Large intestine (tissue), 12 donors: ENCODE results near the gene PSG7. TPM values are rescaled to one million over a fixed set of nuclear protein-coding genes. Genes with fewer than 3 reads are reported as not detected.
"Not testable (repeated sequence)": the region's sequence is repeated elsewhere in the genome, so short reads cannot be mapped to it uniquely, and the experiment has no call there.

Source experiments
- DNase-seq, 2 donors: peaks; one replicate each; pipeline versions ENCODE4 v3.0.0 to v3.0.0-alpha.2; 2013
- H3K27ac ChIP-seq: one replicate; pipeline ENCODE4 v1.5.1; 2013; ENCODE audit warnings: low read length
- H3K27me3 ChIP-seq: 2 replicates; pipeline ENCODE4 v1.6.1; 2013; ENCODE audit warnings: low read length; ENCODE audit not compliant: control insufficient read depth, insufficient read depth
- H3K36me3 ChIP-seq: 2 replicates; pipeline ENCODE4 v1.6.1; 2013; ENCODE audit warnings: low read length; ENCODE audit not compliant: control insufficient read depth, insufficient read depth
- H3K4me1 ChIP-seq: one replicate; pipeline ENCODE4 v1.6.1; 2013; ENCODE audit warnings: low read length; ENCODE audit not compliant: control insufficient read depth, insufficient read depth
- H3K4me3 ChIP-seq: one replicate; pipeline ENCODE4 v1.5.1; 2013; ENCODE audit warnings: low read length
- H3K9me3 ChIP-seq: one replicate; pipeline ENCODE4 v1.6.1; 2013; ENCODE audit warnings: mild to moderate bottlenecking, low read depth, low read length, moderate library complexity; ENCODE audit not compliant: control insufficient read depth
- WGBS: methylation state at CpG from one replicate; pipeline ENCODE4 v1.1.5; 2013; ENCODE audit warnings: low lambda C conversion rate; ENCODE audit not compliant: insufficient coverage; 5-methylcytosine and 5-hydroxymethylcytosine counted together
- long read RNA-seq, 11 donors: transcript quantifications; one replicate each; lab custom pipeline, GENCODE V29; 2026
- polyA plus RNA-seq: library from polyadenylated mRNA; unstranded; fragments of 120-200 nt; gene quantifications from one replicate; pipeline ENCODE4 v1.2.1, GENCODE V29; 2013

The PSG7 gene
- not detected for polyA plus RNA-seq
- long read RNA-seq, donor 1, result 0 reads
- long read RNA-seq, donor 2, result 0 reads
- long read RNA-seq, donor 3, result 0 reads
- long read RNA-seq, donor 4, result 0 reads
- long read RNA-seq, donor 5, result 0 reads
- long read RNA-seq, donor 6, partial matches to known transcripts, result 0 of 1 reads
- long read RNA-seq, donor 6, other reads (novel, unspliced or antisense), result 0 of 1 reads
- long read RNA-seq, donor 7, result 0 reads
- long read RNA-seq, donor 8, result 0 reads
- long read RNA-seq, donor 9, result 0 reads
- long read RNA-seq, donor 10, result 0 reads
- long read RNA-seq, donor 11, result 0 reads

GRCh38 chr19:42937107-42937506 lies at the start of gene PSG7:
PSG7 (minus strand) TSS chr19:42937207; CDS start chr19:42937076, 131 bp downstream.
- not testable (repeated sequence) for H3K27me3 ChIP-seq, H3K36me3 ChIP-seq, DNase-seq, H3K4me1 ChIP-seq, H3K27ac ChIP-seq, H3K4me3 ChIP-seq, H3K9me3 ChIP-seq
- WGBS, result no CpG with 5 or more reads among the region's 3 CpGs

DNA sequence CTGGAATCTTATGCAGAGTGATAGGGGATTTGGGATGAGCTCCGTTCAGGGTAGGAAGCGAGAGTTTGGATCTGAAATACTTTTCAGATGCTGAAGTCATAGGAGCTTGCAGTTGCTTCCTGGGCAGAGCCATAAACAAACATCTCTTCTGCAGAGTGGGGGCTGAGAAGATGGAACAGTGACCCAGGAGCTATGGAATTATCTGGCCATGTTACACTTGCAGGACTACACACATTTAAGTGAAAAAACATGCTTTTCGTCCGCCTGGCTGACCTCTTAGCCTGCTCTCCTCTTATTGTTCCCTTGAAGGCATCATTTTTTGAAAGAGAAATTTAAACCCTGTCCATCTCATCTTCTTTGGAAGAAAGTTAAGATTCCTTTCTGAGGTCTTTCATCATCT lies 48.6 kb upstream of the PSG7 start:
- Histone ChIP-seq H3K4me3 (no peak overlapping the region), H3K27ac (no peak overlapping the region), H3K4me1 (no peaks in the 10 kb centered on the region), H3K9me3 (no peaks in the 10 kb centered on the region), H3K36me3 (no peaks in the 10 kb centered on the region), H3K27me3 (no peaks in the 10 kb centered on the region)
- no peak for DNase-seq
- WGBS, result 70% methylated on average over 2 of the region's 4 CpGs

- not testable (repeated sequence) for H3K4me3 ChIP-seq, H3K9me3 ChIP-seq, H3K4me1 ChIP-seq, H3K27me3 ChIP-seq, DNase-seq, H3K27ac ChIP-seq, H3K36me3 ChIP-seq
Measured at GRCh38 chr19:42982111-42982510, 45.1 kb upstream of the PSG7 start.

- H3K36me3 ChIP-seq, H3K4me1 ChIP-seq, H3K4me3 ChIP-seq, H3K9me3 ChIP-seq, DNase-seq, H3K27me3 ChIP-seq, H3K27ac ChIP-seq: not testable (repeated sequence)
- 100% methylated on average over 1 of the region's 5 CpGs for WGBS
Measured at GRCh38 chr19:42971451-42971850, 34.4 kb upstream of the PSG7 start.

- WGBS, result 100% methylated on average over 2 of the region's 2 CpGs
- Histone ChIP-seq H3K36me3 (no peaks in the 10 kb centered on the region), H3K4me1 (no peaks in the 10 kb centered on the region), H3K9me3 (no peaks in the 10 kb centered on the region), H3K27ac (no peak overlapping the region), H3K27me3 (no peaks in the 10 kb centered on the region), H3K4me3 (no peak overlapping the region)
- no peak for DNase-seq
Measured at GRCh38 chr19:42965176-42965575, 28.2 kb upstream of the PSG7 start.

GRCh38 chr19:42961119-42961518 lies 24.1 kb upstream of the PSG7 start:
- Histone ChIP-seq H3K9me3 (no peaks in the 10 kb centered on the region), H3K27ac (no peak overlapping the region), H3K36me3 (no peaks in the 10 kb centered on the region), H3K27me3 (no peaks in the 10 kb centered on the region), H3K4me1 (no peaks in the 10 kb centered on the region), H3K4me3 (no peak overlapping the region)
- DNase-seq, result no peak
- WGBS, result 82% methylated on average over 2 of the region's 6 CpGs

GRCh38 chr19:42952126-42952525 lies 15.1 kb upstream of the PSG7 start:
- WGBS, result no CpG with 5 or more reads among the region's 4 CpGs
- not testable (repeated sequence) for H3K9me3 ChIP-seq, H3K27ac ChIP-seq, H3K4me1 ChIP-seq, DNase-seq, H3K36me3 ChIP-seq, H3K27me3 ChIP-seq, H3K4me3 ChIP-seq

GRCh38 chr19:42951476-42951875 lies 14.5 kb upstream of the PSG7 start:
- H3K27ac ChIP-seq, H3K4me1 ChIP-seq, H3K4me3 ChIP-seq, H3K36me3 ChIP-seq, H3K27me3 ChIP-seq, DNase-seq, H3K9me3 ChIP-seq: not testable (repeated sequence)
- WGBS, result no CpG with 5 or more reads among the region's 2 CpGs

GRCh38 chr19:42942187-42942789 lies 5.3 kb upstream of the PSG7 start:
- no CpG with 5 or more reads among the region's 13 CpGs for WGBS
- Histone ChIP-seq H3K36me3 (no peaks in the 10 kb centered on the region), H3K4me1 (no peaks in the 10 kb centered on the region), H3K27ac (no peak overlapping the region), H3K9me3 (no peaks in the 10 kb centered on the region), H3K27me3 (no peaks in the 10 kb centered on the region), H3K4me3 (no peak overlapping the region)
- no peak for DNase-seq

GRCh38 chr19:42934726-42935125 lies 2.3 kb downstream of the PSG7 start:
- not testable (repeated sequence) for H3K9me3 ChIP-seq, DNase-seq, H3K27ac ChIP-seq, H3K36me3 ChIP-seq, H3K4me3 ChIP-seq, H3K27me3 ChIP-seq, H3K4me1 ChIP-seq

DNA sequence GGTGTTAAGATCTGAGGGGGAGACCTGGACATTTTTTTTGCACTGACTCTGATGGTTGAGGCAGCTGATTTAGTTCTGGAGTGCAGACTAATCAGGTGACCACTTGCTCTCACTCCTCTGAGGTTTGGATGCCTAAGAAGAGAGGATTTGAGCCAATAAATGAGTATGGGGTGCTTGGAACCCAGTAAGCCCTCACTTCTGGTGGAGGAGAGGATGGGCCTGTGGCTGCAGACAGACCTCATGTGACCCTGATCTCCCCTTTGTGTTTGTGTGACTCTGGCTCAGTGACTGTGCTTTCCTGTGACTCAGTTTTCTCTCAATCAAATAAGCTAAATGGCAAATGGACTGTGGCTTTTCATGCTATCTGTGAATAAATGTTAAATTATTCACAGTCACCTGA lies 2.8 kb downstream of the PSG7 start:
- not testable (repeated sequence) for H3K9me3 ChIP-seq, DNase-seq, H3K4me3 ChIP-seq, H3K4me1 ChIP-seq, H3K36me3 ChIP-seq, H3K27ac ChIP-seq, H3K27me3 ChIP-seq
